Glutamatergic neuron (in vitro differentiated cells): Measurements from ENCODE around the gene MLLT3. TPM values are rescaled to one million over a fixed set of nuclear protein-coding genes. Genes with fewer than 3 reads are reported as not detected.

Source experiments
- DNase-seq: peaks from one replicate; pipeline ENCODE4 v3.0.0; 2022
- H3K27ac Mint-ChIP-seq: one replicate; pipeline ENCODE4 v1.8.0; 2020; ENCODE audit warnings: mild to moderate bottlenecking, mixed read lengths, inconsistent platforms; ENCODE audit not compliant: unreplicated experiment
- H3K27me3 Mint-ChIP-seq: one replicate; pipeline ENCODE4 v1.8.0; 2020; ENCODE audit warnings: mild to moderate bottlenecking, moderate library complexity, mixed read lengths, inconsistent platforms; ENCODE audit not compliant: unreplicated experiment
- H3K36me3 Mint-ChIP-seq: one replicate; pipeline ENCODE4 v1.8.0; 2020; ENCODE audit warnings: mild to moderate bottlenecking, mixed read lengths, inconsistent platforms; ENCODE audit not compliant: unreplicated experiment
- H3K4me1 Mint-ChIP-seq: one replicate; pipeline ENCODE4 v1.8.0; 2020; ENCODE audit warnings: mild to moderate bottlenecking, low read depth, mixed read lengths, inconsistent platforms; ENCODE audit not compliant: unreplicated experiment
- H3K4me3 Mint-ChIP-seq: one replicate; pipeline ENCODE4 v1.8.0; 2020; ENCODE audit warnings: mild to moderate bottlenecking, mixed read lengths, inconsistent platforms; ENCODE audit not compliant: unreplicated experiment
- H3K9me3 Mint-ChIP-seq: one replicate; pipeline ENCODE4 v1.8.0; 2020; ENCODE audit warnings: mild to moderate bottlenecking, moderate library complexity, mixed read lengths, inconsistent platforms; ENCODE audit not compliant: unreplicated experiment
- CTCF ChIP-seq: fragments of 200-600 bp; sonication (generic); IDR thresholded peaks from one replicate; pipeline ENCODE4 v1.5.0; 2021; ENCODE audit not compliant: partially characterized antibody, unreplicated experiment
- total RNA-seq: library from RNA; stranded (reverse); fragmentation: NEBNext Ultra II Directional; extraction: Animal tissue kit (Norgen Biotek cat#: 25700); gene quantifications from one replicate; pipeline ENCODE4 v1.2.1, GENCODE V29; 2021; ENCODE audit not compliant: unreplicated experiment

Gene MLLT3
- total RNA-seq, 1 donor from 2014 or later = 11.7 TPM

- Mint-ChIP-seq H3K4me3 (peak overlapping the region; percentile 18), H3K27ac (peak overlapping the region; percentile 15), H3K27me3 (no peaks in the 10 kb centered on the region), H3K4me1 (peaks cover 20% of the 10 kb centered on the region), H3K9me3 (peaks cover 1% of the 10 kb centered on the region), H3K36me3 (no peaks in the 10 kb centered on the region)
- no peak for TF ChIP-seq CTCF
- peak; percentile 60 for DNase-seq
Measured at GRCh38 chr9:20356403-20357036, 265.8 kb downstream of the MLLT3 start.

GRCh38 chr9:20355022-20355421 is 267.3 kb downstream of the MLLT3 start:
- Mint-ChIP-seq H3K9me3 (peaks cover 1% of the 10 kb centered on the region), H3K27ac (no peak overlapping the region), H3K27me3 (no peaks in the 10 kb centered on the region), H3K4me3 (no peak overlapping the region), H3K4me1 (peaks cover 20% of the 10 kb centered on the region), H3K36me3 (no peaks in the 10 kb centered on the region)
- DNase-seq = no peak
- TF ChIP-seq CTCF = no peak

- Mint-ChIP-seq H3K27me3 (no peaks in the 10 kb centered on the region), H3K27ac (no peak overlapping the region), H3K4me1 (peaks cover 20% of the 10 kb centered on the region), H3K36me3 (no peaks in the 10 kb centered on the region), H3K9me3 (peaks cover 1% of the 10 kb centered on the region), H3K4me3 (no peak overlapping the region)
- no peak for DNase-seq
- TF ChIP-seq CTCF = no peak
Measured at GRCh38 chr9:20353931-20354652, 268.2 kb downstream of the MLLT3 start.

- Mint-ChIP-seq H3K27ac (no peak overlapping the region), H3K36me3 (no peaks in the 10 kb centered on the region), H3K4me3 (no peak overlapping the region), H3K9me3 (peaks cover 1% of the 10 kb centered on the region), H3K27me3 (no peaks in the 10 kb centered on the region), H3K4me1 (peaks cover 20% of the 10 kb centered on the region)
- TF ChIP-seq CTCF = no peak
- DNase-seq = no peak
Measured at GRCh38 chr9:20353524-20353923, 268.8 kb downstream of the MLLT3 start.

GRCh38 chr9:20352591-20352990 is 269.7 kb downstream of the MLLT3 start:
- Mint-ChIP-seq H3K4me1 (peaks cover 20% of the 10 kb centered on the region), H3K27ac (no peak overlapping the region), H3K27me3 (no peaks in the 10 kb centered on the region), H3K36me3 (no peaks in the 10 kb centered on the region), H3K4me3 (no peak overlapping the region), H3K9me3 (peaks cover 1% of the 10 kb centered on the region)
- no peak for TF ChIP-seq CTCF
- DNase-seq = no peak
